Measurements from ENCODE around the gene MLXIP.

DNA sequence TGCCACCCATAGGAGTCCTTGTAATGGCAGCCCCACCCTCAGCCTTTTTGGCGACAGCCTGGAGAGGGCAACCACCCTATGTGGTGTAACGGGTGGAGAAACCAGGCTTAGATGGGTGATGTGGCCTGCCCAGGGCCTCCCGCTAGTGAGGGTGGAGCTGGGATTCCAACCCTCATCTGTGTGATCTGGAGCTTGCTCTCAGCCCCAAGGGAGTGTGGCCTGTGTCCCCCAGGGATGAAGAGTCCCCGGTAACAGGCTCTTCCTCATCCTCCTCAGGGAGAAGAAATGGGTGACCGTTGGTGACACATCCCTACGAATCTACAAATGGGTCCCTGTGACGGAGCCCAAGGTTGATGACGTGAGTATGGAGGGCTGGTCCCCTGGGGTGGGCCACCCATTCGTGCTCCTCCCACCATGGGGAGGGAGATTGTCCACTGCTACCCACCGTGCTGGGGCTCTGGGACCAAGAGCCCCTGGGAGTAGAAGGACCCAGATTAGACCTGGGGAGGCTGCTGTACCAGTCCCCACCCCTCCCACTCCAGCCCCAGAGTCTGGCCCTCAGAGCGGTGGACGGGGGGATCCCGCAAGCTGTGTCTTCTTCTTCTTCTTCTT is 48.0 kb upstream of the MLXIP start:
- no peak for TF ChIP-seq CTCF (IDR thresholded peaks at IDR 0.05)
- TF ChIP-seq POLR2AphosphoS5 (IDR thresholded peaks at IDR 0.05; ENCODE audit: insufficient read depth in 1 of 2, low read depth in 1 of 2), result no peak
